Liver (tissue), 3 donors: ENCODE data around the gene ACOT8.

Source experiments
- CTCF ChIP-seq: fragments of 150-350 bp; IDR thresholded peaks from 2 replicates; pipeline ENCODE4 v1.5.1; 2017; ENCODE audit warnings: improper control_type of control experiment, low read depth, low read length; ENCODE audit not compliant: missing input control
- FOXA1 ChIP-seq: IDR thresholded peaks from 2 replicates; pipeline ENCODE4 v1.6.1; 2016; ENCODE audit warnings: antibody characterized with exemption
- FOXA2 ChIP-seq: IDR thresholded peaks from 2 replicates; pipeline ENCODE4 v1.6.1; 2016; ENCODE audit warnings: antibody characterized with exemption
- GABPA ChIP-seq, 2 donors: IDR thresholded peaks in 1 of 2; conservative IDR thresholded peaks in 1 of 2; 2 replicates each; pipeline ENCODE4 v1.6.1; 2016; ENCODE audit warnings: antibody characterized with exemption in 2 of 2, mild to moderate bottlenecking in 1 of 2, moderate library complexity in 1 of 2
- HNF4A ChIP-seq, 2 donors: conservative IDR thresholded peaks; 2 replicates each; pipeline ENCODE4 v1.6.1; 2016; ENCODE audit warnings: antibody characterized with exemption in 2 of 2, mild to moderate bottlenecking in 2 of 2
- JUND ChIP-seq, 2 donors: IDR thresholded peaks; 2 replicates each; pipeline ENCODE4 v1.6.1; 2016; ENCODE audit warnings: antibody characterized with exemption in 2 of 2
- RAD21 ChIP-seq, 2 donors: IDR thresholded peaks; 2 replicates each; pipeline ENCODE4 v1.6.1; 2016; ENCODE audit warnings: antibody characterized with exemption in 2 of 2, mild to moderate bottlenecking in 2 of 2
- REST ChIP-seq: IDR thresholded peaks from 2 replicates; pipeline ENCODE4 v1.6.1; 2016; ENCODE audit warnings: antibody characterized with exemption, mild to moderate bottlenecking
- RXRA ChIP-seq, 2 donors: IDR thresholded peaks; 2 replicates each; pipeline ENCODE4 v1.6.1; 2017 to 2018; ENCODE audit warnings: antibody characterized with exemption in 2 of 2, mild to moderate bottlenecking in 1 of 2
- TAF1 ChIP-seq: conservative IDR thresholded peaks from 2 replicates; pipeline ENCODE4 v1.6.1; 2016; ENCODE audit warnings: antibody characterized with exemption, mild to moderate bottlenecking
- YY1 ChIP-seq: IDR thresholded peaks from 2 replicates; pipeline ENCODE4 v1.6.1; 2016; ENCODE audit warnings: antibody characterized with exemption, mild to moderate bottlenecking
- ZBTB33 ChIP-seq: IDR thresholded peaks from 2 replicates; pipeline ENCODE4 v1.6.1; 2016; ENCODE audit warnings: antibody characterized with exemption
- TF ChIP-seq, protein P1 (sequence below): IDR thresholded peaks from 2 replicates; pipeline ENCODE4 v1.6.1; 2016; ENCODE audit warnings: antibody characterized with exemption
- TF ChIP-seq, protein P2 (sequence below): IDR thresholded peaks from 2 replicates; pipeline ENCODE4 v1.6.1; 2016; ENCODE audit warnings: antibody characterized with exemption
- donor health status: healthy.
- donor health status: healthy.

GRCh38 chr20:45834797-45835161 lies 22.4 kb downstream of the ACOT8 start:
- TF ChIP-seq CTCF (no peak), TAF1 (no peak), FOXA1 (no peak), JUND (IDR thresholded peaks at IDR 0.05) (no peak), YY1 (no peak), ZBTB33 (no peak), HNF4A (conservative IDR thresholded peaks at IDR 0.05) (no peak), GABPA (IDR thresholded peaks at IDR 0.05 in 1 of 2, conservative IDR thresholded peaks at IDR 0.05 in 1 of 2) (no peak), RAD21 (IDR thresholded peaks at IDR 0.05) (no peak), RXRA (IDR thresholded peaks at IDR 0.05) (no peak), FOXA2 (no peak), REST (no peak)
- TF ChIP-seq, protein P1, sequence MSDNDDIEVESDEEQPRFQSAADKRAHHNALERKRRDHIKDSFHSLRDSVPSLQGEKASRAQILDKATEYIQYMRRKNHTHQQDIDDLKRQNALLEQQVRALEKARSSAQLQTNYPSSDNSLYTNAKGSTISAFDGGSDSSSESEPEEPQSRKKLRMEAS, result no peak
- TF ChIP-seq, protein P2, sequence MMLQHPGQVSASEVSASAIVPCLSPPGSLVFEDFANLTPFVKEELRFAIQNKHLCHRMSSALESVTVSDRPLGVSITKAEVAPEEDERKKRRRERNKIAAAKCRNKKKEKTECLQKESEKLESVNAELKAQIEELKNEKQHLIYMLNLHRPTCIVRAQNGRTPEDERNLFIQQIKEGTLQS, result no peak
